GM12891 (cell line): ENCODE results near the gene ARGLU1.
A peak's percentile ranks its signal among the peaks of the same experiment; 100 is the strongest.

Experiments
- POLR2A ChIP-seq: IDR thresholded peaks from 2 replicates; pipeline ENCODE4 v1.6.1; 2011; ENCODE audit warnings: low read depth, low read length, control low read depth
- POLR2AphosphoS5 ChIP-seq: IDR thresholded peaks from 2 replicates; pipeline ENCODE4 v1.6.1; 2011; ENCODE audit warnings: low read depth, low read length, control low read depth
- TAF1 ChIP-seq: IDR thresholded peaks from 2 replicates; pipeline ENCODE4 v1.6.1; 2011; ENCODE audit warnings: low read depth, low read length, control low read depth

DNA sequence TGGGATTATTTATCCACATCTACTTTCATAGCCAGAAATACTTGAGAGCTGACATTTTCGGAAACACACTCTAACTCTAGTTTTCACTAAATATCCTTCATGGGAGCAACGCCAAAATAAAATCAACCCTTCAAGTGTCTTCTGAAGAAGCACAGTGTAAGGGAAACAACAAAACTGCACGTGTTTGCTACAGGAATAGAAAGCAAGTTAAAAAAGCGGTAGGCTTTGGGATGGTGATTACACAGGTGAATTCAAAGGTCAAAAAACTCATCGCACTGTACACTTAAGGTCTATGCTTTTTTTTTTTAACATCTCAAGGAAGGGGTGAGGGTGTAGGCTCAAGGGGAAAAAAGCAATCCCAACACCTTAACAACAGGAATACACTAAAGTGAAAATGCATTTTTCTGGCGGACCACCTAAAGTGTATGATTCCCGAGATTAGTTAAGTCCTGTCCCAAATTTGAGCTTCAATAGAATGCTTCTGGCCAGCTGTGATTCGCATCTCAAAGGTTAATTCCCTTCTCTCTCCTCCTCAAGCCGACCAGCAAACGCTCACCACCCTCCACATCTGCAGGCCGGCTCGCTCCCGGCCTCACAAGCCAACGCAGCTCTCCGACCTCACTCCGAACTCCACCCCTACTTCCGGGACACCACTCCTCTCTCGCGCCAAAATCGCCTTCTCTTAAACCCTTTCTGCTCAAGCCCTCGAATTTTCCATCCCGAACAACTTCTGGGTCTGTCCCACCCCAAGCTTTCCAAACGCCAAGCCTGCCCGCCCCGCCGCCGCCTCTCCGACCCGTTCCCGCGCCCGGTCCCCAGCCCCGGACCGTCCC, 1.1 kb downstream of the ARGLU1 start:
- TF ChIP-seq POLR2AphosphoS5 (no peak), POLR2A (no peak), TAF1 (peak; percentile 42; the same call in 1 of the 2 replicates)
